ENCODE results near the gene ZNRF3.

The ZNRF3 gene

DNA sequence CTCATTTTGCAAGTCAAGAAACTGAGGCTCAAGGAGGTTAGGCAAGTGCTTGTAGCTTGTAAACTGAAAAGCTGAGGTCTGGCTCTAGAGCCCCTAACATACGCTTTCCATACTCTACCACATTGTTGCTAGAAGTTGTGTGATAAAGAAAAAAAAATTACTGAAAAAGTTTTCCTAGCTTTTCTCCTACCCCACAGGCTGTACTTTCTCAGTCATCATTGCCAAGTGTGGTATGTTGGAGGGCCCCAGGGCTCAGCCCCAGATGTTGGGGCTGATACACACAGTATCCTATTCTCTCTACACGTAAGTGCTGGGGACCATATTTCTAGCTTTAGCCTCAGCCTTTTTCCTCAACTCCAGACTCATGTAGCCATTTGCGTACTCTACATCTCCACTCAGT, 205.4 kb downstream of the ZNRF3 start:
- DNase-seq (ENCODE audit: low spot score), result no peak

DNA sequence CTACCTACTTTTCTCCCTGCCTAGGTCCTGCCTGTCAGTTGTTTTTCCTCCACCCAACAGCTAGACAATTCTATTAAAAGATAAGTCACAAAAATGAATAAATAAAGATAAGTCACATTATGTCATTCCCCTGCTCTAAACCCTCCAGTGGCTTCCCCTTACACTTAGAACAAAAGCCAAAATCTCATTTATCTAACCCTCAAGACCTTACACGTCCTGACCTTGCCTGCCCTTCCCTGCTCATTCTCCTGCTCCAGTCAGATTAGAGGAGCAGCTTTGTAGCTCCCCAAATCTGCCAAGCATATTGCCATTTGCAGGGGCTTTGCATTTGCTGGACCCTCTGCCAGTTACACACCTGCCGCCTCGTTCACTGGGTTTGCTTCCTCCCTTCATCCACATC, 206.1 kb downstream of the ZNRF3 start:
- no peak for DNase-seq (ENCODE audit: low spot score)

DNA sequence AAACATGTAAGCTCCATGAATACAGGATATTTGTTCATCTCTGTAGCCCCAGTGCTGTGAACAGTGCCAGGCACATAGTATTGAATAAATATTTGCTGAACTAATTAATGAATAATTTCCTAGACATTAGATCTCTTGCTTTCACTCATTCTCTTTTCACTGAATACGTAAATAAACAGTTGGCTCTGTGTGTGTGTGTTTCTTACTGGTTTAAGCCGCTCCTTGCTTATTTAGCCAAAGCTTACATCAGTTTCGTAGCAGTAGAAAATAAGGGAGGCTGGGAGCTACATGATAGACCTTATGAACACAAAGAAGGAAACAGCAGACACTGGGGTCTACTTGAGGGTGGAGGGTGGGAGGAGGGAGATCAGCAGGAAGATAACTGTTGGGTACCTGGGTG, 206.7 kb downstream of the ZNRF3 start:
- DNase-seq (ENCODE audit: low spot score), result no peak

DNA sequence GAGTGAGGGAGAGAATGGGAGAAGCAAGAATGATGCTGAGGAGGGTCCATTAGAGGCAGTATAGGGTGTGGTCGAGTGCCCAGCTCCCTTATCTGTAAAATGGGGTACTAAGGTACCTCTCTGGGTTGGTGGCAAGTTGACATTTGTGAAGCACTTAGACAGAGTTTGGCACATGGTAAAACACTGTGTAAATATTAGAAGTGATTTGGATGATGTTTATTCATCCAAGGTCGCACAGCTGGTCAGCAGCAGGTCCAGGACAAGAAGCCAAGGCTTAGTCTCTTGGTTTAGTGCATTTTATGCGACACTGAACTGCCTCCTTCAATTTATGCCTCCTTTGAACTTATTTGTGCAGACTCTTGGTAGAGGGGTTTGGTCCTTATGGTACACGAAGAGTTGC, 208.9 kb downstream of the ZNRF3 start:
- DNase-seq (ENCODE audit: low spot score), result no peak

DNA sequence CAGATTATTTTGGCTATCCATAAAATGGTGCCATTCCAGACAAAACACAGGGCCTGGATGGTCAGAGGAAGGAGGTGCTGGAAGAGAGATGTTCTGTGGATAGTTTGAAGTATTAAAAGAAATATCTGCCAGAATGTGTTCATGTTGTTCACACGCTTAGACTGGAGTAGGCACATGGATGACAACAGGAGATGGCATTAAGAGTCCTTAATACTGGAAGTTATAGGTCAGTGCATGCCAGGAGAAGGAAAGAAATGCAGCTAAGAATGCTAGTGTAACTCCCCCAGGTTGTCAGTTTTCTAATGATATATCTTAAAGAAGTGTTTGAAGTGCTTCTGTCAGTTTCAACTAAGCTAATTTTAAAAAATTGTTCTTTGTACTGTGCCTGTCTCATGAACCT, 209.7 kb downstream of the ZNRF3 start:
- no peak for DNase-seq (ENCODE audit: low spot score)

DNA sequence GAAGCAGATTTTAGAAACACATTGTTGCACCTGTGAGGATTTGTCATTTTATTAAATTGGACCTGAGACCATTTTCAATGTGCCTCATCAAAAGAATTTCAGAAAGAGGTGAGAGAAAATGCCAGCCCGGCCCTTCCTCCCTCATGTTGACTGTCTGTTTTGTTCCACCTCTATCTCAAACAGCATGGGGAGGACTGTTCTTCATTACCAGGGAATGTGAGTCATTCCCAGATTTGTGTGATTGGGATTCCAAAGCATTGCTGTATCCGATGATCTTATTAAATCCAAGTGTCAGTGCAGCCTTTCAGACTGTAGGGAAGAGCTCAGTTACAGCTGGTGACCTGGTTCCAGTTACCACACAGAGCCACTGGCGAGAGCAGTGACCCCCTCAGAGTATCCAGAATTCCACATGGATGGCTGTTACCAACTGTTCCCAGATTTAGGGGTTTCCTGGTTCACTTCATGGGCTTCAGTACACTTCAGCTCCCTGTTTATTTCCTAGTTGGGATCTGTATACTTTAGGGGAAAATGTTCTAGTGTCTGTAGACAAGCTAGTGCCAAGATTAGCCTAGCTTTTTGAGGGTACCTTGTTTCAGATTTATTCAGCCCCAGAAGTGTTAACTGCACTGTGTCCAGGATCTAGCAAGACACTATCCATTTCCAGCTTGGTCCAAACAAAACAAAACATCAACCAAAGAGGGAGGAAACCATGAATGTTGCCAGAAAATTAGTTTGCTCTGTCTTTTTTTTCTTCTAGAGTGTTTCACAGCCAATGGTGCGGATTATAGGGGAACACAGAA, 210.3 kb downstream of the ZNRF3 start:
- no peak for DNase-seq (ENCODE audit: low spot score)

DNA sequence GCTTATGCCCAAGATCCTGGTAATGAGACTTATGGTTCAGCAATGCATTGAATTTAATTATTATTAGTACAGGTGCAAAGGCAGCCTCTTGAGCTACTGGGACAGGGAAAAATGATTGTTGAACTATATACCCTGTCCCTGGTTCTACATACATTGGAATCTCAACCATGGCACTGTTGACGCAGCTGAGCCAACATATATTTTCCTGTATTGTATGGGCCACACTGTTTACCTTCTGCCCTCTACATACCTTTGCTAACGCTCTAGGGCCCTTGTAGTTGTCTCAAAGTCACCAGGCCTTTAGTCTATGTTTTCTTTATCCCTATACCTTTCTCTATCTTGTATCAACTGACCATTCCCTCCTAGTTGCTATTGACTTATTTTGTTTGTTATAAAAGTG, 212.1 kb downstream of the ZNRF3 start:
- DNase-seq (ENCODE audit: low spot score), result no peak

DNA sequence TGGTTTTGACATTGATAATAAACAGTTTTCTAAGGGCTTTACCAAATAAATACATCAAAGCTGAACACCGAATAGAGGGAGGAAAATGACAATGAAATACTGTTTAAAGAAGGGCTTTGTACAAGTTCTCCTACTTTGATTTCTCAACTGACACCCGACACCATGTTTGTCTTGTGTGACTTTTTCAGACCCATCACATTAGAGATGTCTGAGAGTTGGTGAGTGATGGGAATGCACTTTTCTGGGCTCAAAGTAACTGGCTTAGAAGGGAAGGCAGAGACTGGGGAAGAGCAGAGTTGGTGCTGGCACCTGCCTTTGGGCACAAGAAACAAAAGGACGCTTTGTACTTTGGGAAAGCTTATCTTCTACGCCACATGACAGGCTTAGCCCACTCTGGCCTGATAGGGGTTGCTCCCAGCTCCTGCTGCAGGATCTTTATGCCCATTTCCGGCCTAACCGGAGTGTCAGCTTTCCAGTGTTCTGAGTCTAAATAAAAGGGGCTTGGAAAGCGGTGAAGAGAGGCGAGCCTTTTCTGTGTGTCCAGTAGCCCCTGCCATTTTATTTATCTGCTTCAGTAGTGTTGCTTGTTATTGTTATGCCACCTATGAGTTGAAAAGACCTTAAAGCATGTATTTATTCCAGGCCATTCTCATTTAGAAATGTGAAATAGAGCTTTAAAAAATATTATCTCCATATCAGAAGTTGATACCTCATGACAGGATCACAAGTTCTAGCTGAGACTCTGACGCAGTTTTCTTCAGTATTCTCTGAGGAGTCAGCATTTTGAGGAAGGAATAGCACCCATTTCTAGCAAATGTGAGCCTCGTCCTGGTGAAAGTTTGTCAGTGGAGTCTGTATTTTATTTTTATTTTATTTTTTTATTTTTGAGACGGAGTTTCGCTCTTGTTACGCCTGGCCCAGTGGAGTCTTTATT, 213.6 kb downstream of the ZNRF3 start:
- DNase-seq (ENCODE audit: low spot score), result peak; percentile 54

DNA sequence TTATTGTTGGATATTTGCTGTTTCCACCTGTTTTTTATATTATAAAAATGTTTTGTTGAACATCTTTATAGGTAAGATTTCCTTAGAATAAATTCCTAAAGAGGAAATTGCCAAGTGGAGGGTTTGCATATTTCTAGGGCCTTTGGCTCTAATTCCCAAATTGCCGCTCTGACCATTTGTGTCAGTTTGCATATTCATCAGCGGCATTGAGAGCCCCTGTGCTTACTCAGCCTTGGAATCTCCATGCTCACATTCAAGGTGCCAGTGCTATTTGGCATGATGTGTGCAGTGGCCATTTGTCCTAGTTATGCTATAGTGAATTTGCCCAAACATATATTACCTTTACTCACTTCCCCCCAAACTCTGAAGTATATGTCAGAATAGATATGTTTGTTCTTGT, 214.9 kb downstream of the ZNRF3 start:
- DNase-seq (ENCODE audit: low spot score), result no peak

DNA sequence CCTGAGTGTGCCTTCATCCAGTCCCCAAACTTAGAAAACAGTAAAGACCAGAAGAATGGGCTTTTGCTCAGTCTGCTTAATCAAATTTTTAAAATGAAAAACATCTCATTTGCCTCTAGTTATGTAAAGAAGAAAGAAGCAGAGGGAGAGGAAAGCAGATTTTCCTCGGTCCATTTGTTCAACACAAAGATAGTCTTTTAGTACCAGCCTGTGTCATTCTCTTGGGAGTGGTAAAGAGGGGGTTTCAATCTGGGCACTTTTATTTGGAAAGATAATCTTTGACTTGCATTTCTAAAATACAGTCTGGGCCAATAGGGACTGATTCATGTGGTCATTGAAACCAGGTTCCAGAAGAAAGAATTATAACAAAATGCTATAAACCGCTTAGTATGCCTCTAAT, 218.9 kb downstream of the ZNRF3 start:
- no peak for DNase-seq (ENCODE audit: low spot score)

DNA sequence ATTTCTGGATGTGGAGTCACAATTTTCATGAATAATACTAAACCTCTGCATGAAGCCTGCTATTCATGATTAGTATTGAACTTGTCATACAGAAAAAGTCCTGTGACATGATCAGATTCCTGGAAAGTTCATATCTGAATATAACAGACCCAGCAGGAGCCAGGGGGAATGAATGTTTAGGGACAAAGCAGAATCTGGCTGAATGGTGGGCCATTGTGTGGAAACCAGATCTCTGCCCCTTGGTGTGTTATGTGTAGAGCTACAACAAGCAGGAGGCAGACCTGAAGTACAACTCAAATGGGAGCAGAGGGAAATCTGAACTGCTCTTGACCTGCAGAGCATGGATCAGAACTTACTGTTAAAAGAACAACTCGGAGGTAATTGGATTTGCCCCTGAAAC, 219.7 kb downstream of the ZNRF3 start:
- no peak for DNase-seq (ENCODE audit: low spot score)

DNA sequence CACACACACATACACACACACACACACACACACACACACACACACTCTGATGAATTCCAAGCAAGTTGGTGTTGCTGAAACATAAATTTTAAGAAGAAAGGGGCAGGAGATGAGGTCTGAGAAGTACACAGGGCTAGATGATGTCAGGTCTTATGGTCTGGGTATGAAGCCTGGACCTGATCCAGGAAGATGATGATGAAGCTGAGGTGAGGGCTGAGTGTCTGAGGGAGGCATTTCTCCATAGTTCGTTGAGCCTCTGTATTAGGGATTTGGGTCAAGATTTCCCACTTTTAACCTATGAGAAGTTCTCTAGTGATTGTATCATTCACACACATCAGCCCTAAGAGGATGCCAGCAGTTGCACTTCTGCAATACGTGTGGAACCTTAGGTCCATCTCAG, 222.1 kb downstream of the ZNRF3 start:
- no peak for DNase-seq (ENCODE audit: low spot score)

DNA sequence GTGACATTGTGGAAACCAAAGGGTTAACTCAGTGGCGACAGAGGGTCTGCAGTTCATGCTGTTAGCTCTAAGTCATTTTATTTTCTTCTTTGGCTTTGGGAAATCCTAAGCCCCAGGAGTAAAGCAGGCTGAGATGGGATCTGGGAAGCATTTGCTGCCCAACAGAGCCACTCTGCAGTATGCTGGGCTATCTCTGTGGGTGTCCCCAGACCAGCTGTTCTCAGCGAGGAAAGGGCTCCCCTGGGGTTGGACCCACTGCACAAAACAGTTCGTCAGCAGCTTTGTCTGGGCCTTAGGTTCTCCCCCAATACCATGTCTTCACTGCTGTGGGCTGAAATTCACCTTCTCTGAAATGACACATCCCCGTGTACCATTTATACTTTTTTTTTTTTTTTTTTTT, 223.5 kb downstream of the ZNRF3 start:
- no peak for DNase-seq (ENCODE audit: low spot score)
